ENCODE measurements around the gene GALNT6.

GRCh38 chr12:51369581-51369980, 21.6 kb downstream of the GALNT6 start:
- TF ChIP-seq POLR2A (IDR thresholded peaks at IDR 0.05) (no peak), POLR2AphosphoS5 (IDR thresholded peaks at IDR 0.05) (no peak), CTCF (IDR thresholded peaks at IDR 0.05 in 8 of 11, conservative IDR thresholded peaks at IDR 0.05 in 3 of 11) (no peak)
